GM10847 (cell line): ENCODE measurements around the gene PROZ.

Source experiments
- POLR2A ChIP-seq: IDR thresholded peaks from 2 replicates; pipeline ENCODE4 v1.6.1; 2011; ENCODE audit not compliant: insufficient read length; ENCODE audit errors: extremely low read depth

PROZ gene

GRCh38 chr13:113158946-113159345, 498 bp downstream of the PROZ start:
- no peak for TF ChIP-seq POLR2A

DNA sequence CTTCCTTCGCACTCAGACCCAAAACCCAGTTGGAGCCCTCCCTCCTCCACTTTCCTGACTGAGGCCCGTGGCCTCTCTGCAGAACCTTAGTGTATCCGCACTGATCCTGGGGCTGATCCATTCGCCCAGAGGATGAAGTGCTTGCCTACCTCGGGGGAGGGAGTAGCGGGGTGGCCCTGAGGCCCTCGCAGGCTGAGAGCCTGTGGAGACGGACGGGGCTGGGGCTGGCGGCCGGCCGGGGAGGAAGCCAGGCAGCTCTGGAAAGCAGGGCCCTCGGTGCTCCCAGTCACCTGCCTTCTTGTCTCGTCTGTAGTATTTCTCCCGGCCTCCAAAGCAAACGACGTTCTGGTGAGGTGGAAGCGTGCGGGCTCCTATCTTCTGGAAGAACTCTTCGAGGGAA, 1.3 kb downstream of the PROZ start:
- TF ChIP-seq POLR2A: no peak

GRCh38 chr13:113160983-113161382, 2.5 kb downstream of the PROZ start:
- TF ChIP-seq POLR2A: no peak

- TF ChIP-seq POLR2A: no peak
These were observed 3.0 kb downstream of the PROZ start for GRCh38 chr13:113161433-113161832.

DNA sequence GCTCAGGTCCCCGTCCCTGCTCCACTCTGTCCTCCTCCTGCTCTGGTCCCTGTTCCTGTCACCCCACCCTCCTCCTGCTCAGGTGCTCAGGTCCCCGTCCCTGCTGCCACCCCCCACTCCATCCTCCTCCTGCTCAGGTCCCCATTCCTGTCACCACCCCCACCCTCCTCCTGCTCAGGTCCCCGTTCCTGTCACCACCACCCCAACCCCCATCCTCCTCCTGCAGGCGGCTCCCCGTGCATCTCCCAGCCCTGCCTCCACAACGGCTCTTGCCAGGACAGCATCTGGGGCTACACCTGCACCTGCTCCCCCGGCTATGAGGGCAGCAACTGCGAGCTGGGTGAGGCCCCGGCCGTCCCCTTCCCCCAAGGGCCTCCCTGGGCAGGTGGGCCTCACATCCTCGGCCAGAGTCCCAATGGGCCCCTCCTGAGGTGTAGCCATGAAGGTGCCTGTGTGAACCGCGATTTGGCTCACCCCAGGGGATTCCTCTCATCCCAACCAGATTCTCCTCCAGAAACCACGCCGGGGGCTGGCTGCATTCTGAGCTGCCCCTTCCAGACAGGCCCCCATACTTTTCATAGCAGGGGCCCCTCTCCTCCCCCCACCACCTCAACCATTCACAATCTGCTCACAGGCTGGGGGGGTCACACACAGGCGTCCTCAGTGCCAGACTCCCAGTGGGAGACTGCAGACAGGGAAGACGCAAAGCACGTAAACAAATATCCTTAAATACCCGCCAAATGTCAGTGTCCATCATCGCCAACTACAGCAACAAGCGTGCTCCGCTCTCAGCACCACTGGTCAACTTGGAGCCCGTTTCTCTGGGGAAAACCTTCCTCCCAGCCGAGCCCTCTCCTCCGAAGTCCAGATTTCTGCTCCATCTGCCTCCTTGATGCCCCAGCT, 4.6 kb downstream of the PROZ start:
- TF ChIP-seq POLR2A: no peak

DNA sequence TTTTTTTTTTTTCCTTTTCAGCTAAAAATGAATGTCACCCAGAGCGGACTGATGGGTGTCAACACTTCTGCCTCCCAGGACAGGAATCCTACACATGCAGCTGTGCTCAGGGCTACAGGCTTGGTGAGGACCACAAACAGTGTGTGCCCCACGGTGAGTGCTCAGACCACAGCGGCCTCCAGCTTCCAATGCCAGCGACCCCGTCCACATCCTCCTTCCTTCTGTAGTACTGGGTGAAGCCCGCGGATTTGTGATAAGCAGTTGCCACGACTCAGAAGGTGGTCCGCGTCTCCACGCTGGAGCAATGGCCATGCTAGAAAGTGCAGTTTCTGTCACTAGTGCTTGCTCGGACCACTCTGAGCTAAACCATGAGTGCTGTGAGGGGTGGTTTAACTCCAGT, 6.0 kb downstream of the PROZ start:
- TF ChIP-seq POLR2A: no peak

GRCh38 chr13:113166266-113166665, 7.8 kb downstream of the PROZ start:
- no peak for TF ChIP-seq POLR2A

- no peak for TF ChIP-seq POLR2A
These were observed 8.2 kb downstream of the PROZ start for GRCh38 chr13:113166681-113167080.

GRCh38 chr13:113167155-113167554, 8.7 kb downstream of the PROZ start:
- TF ChIP-seq POLR2A: no peak

GRCh38 chr13:113167575-113167974, 9.1 kb downstream of the PROZ start:
- no peak for TF ChIP-seq POLR2A

DNA sequence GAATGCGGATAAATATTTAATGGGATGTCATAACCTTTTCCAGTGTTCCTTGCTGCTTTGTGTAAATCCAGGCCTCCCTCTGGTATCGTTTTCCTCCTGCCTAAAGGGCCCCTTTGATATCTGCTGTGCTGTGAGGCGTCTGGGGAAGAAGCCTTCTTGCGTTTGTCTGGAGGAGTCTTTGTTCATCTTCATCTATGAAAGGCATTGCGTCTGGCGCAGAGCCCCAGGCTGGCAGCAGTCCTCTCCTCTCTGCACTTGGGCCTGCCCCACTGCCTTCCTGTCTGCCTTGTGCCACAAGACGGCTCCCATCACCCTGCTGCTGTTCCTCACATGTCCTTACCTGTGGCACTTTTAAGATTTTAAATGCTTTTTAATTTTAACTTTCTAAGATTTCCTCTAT, 9.8 kb downstream of the PROZ start:
- no peak for TF ChIP-seq POLR2A

- TF ChIP-seq POLR2A: no peak
These were observed 11.1 kb downstream of the PROZ start for GRCh38 chr13:113169277-113170272.

DNA sequence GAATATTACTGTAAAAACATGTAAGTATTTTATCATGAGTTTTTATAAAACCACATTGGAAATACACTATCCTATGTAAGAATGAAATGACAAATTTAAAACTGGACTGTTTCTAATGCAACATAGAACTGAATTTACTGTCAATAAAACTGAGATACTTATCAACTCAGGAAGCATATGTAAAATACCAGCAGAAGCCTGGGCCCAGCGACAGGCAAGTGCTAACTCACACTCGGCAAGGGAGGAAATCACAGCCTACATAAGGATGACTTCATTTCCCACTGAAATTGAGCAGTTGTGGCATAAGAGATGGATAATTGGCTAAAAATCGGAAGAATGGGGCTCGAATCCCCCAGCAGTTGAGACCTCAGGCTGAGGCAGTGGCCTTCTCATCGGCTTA, 12.1 kb downstream of the PROZ start:
- TF ChIP-seq POLR2A: no peak

- TF ChIP-seq POLR2A: no peak
These were observed 13.0 kb downstream of the PROZ start for GRCh38 chr13:113171250-113172125.

DNA sequence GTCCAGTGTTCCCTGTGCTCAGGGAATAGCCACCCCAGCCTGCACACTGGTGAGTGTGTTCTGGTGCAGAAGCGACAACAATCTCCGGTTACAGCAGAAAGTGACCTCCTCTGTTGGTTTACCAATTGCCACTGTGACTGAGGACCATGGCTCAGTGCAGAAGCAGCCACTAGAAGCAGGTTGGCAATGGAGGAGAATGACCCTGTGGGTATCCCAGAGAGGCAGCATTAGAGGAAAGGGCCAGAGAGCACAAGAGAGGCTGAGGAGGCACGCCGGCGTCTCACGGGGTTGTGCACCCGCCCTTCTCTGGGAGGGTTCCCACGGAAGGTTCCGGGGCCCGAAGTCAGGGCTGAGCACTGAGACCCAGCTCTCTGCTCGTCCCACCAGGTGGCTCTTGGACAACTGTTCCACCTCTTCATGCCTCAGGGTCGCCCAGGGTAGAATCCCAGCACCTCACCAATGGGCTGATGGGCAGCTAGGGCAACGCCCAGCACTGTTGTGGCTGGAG, 14.0 kb downstream of the PROZ start:
- no peak for TF ChIP-seq POLR2A

DNA sequence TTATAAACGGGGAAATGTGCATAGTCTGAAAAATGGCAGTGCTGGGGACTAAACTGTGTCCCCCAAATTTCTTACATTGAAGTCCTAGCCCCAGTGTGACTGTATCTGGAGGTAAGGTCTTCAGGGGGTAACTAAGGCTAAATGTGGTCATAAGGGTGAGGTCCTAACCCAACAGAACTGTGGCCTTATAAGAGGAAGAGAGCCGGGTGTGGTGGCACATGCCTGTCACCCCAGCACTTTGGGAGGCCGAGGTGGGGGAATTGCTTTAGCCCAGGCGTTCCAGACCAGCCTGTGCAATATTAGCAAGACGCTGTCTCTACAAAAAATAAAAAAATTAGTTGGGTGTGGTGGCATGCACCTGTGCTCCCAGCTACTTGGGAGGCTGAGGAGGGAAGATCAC, 17.8 kb downstream of the PROZ start:
- no peak for TF ChIP-seq POLR2A
